ENCODE results near the gene GDF10. TPM values are rescaled to one million over a fixed set of nuclear protein-coding genes. Genes with fewer than 3 reads are reported as not detected.

The GDF10 gene, protein sequence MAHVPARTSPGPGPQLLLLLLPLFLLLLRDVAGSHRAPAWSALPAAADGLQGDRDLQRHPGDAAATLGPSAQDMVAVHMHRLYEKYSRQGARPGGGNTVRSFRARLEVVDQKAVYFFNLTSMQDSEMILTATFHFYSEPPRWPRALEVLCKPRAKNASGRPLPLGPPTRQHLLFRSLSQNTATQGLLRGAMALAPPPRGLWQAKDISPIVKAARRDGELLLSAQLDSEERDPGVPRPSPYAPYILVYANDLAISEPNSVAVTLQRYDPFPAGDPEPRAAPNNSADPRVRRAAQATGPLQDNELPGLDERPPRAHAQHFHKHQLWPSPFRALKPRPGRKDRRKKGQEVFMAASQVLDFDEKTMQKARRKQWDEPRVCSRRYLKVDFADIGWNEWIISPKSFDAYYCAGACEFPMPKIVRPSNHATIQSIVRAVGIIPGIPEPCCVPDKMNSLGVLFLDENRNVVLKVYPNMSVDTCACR
- polyA plus RNA-seq (2013, experiment 1 of 2), result 0.08 TPM
- 0.17 TPM for polyA plus RNA-seq (2013, experiment 2 of 2)

DNA sequence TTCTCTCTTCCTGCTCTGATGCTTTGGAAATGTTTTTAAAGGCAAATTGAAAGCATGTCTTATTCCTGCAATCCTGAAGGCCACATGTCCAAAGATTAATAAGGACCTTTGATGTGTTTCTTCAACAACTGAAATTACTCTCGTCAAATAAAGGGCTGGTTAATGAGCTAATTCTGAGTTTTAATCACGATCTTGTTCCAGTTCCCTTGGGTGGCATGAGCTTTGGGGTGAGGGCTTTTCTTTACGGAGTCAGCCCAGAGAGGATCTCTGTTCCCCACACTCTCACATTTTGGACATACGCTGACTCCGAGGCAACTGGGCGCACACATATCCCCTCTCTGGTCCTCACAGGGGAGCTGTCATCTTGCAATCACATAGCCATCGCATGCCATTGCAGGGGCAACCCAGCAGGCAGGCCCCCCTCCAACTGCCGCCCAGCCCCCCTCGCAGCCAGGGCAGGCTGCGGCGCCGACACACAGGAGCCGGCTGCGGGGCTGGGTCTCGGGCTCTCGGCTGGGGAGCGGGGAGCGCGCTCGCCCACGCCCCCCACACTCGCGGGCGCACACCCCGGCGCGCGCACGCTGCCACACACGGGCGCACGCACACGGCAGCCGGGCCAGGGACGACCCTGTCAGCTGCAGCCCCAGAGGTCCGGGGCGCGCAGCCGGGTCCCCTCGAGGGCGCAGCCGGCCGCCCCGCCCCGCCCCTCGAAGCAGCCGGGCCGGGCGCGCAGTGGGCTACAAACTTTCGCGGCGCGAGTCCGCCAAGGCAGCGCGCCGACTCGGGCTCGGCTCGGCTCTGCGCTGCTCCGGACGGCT lies at the start of gene GDF10:
Gene GDF10, plus strand, starts transcription at position 587 of the 818 bp plus-strand sequence. CDS start 455 bp downstream, outside the sequence.
- Histone ChIP-seq H4K5ac (ENCODE audit: low read length) (no peak within 1 kb of the TSS), H2BK5ac (ENCODE audit: low read length) (no peak within 1 kb of the TSS), H3K4me3 (ENCODE audit: low read length) (peak within 1 kb of the TSS; percentile 10), H3K9ac (ENCODE audit: low read length) (peak within 1 kb of the TSS; percentile 26), H4K8ac (ENCODE audit: low read depth, low read length) (no peak within 1 kb of the TSS), H2BK15ac (replicated peaks; ENCODE audit: low read depth) (no peak within 1 kb of the TSS), H3K27me3 (ENCODE audit: insufficient read depth, low read length, poor library complexity) (peaks cover 12% of the 10 kb centered on the region), H3K36me3 (ENCODE audit: control insufficient read depth, insufficient read depth, low read length) (no peaks in the 10 kb centered on the region), H3K27ac (ENCODE audit: low read depth, low read length) (no peak within 1 kb of the TSS), H3K4me1 (ENCODE audit: control insufficient read depth, low read depth, low read length) (no peaks in the 10 kb centered on the region), H3K79me2 (ENCODE audit: control insufficient read depth, insufficient read depth, low read length) (no peaks in the 10 kb centered on the region), H3K79me1 (ENCODE audit: low read length) (no peaks in the 10 kb centered on the region), H2AK5ac (ENCODE audit: low read length) (no peak within 1 kb of the TSS), H2BK120ac (ENCODE audit: low read depth, low read length) (no peak within 1 kb of the TSS), H3K23ac (ENCODE audit: low read length) (no peak within 1 kb of the TSS), H3K18ac (ENCODE audit: low read length) (no peak within 1 kb of the TSS), H3K4ac (ENCODE audit: low read depth, low read length) (no peak within 1 kb of the TSS), H3K56ac (ENCODE audit: low read length) (peak within 1 kb of the TSS; percentile 51), H3K4me2 (ENCODE audit: low read length) (peak within 1 kb of the TSS; percentile 60)
- no peak for DNase-seq
- no CpG with 5 or more reads among the region's 64 CpGs for WGBS (ENCODE audit: extremely low coverage, insufficient coverage, low lambda C conversion rate)

DNA sequence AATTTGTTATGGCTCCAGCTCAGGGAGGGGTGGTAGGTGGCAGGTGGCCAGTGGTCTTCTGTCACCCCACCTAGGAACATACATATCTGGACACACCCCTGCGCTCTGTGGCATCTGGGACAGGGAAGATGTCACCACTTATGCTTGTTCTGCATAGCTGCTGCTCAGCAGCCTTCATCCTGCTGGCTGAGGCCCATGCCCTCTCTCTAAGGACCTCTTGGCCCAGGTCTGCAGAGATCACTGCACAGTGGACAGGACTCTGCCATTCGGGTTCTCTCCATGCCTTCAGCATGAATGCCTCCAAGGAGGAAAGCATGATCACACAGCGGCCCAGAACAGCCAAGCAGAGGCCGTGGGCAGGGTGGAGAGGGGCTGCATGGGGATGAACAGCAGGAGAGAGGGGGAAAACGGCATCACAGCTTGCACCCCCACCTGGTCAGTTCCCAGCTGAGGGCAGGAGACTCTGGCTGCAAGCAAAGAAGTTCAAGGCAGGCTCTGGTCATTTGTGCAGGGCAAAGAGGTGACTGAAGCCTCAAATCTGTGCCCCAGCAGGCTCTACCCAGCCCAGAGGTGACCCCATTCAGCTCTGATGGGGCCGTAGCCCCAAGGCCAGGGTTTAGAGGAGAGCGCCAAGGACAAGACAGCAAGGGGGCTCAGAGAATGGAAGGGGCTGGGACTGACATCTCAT lies 47.8 kb upstream of the GDF10 start:
- no peak overlapping the region for H2AK5ac ChIP-seq (ENCODE audit: low read length)
- H3K23ac ChIP-seq (ENCODE audit: low read length), result no peak overlapping the region
- no peak overlapping the region for H2BK120ac ChIP-seq (ENCODE audit: low read depth, low read length)
- H3K18ac ChIP-seq (ENCODE audit: low read length), result no peak overlapping the region
- WGBS (ENCODE audit: extremely low coverage, insufficient coverage, low lambda C conversion rate), result no CpG with 5 or more reads among the region's 7 CpGs
- no peak overlapping the region for H3K56ac ChIP-seq (ENCODE audit: low read length)
- H3K4ac ChIP-seq (ENCODE audit: low read depth, low read length), result no peak overlapping the region
- H3K36me3 ChIP-seq (ENCODE audit: control insufficient read depth, insufficient read depth, low read length), result no peaks in the 10 kb centered on the region
- no peak overlapping the region for H3K4me3 ChIP-seq (ENCODE audit: low read length)
- DNase-seq, result no peak
- H3K79me1 ChIP-seq (ENCODE audit: low read length), result no peaks in the 10 kb centered on the region
- H3K79me2 ChIP-seq (ENCODE audit: control insufficient read depth, insufficient read depth, low read length), result no peaks in the 10 kb centered on the region
- no peak overlapping the region for H4K5ac ChIP-seq (ENCODE audit: low read length)
- H3K4me1 ChIP-seq (ENCODE audit: control insufficient read depth, low read depth, low read length), result no peaks in the 10 kb centered on the region
- H3K4me2 ChIP-seq (ENCODE audit: low read length), result no peak overlapping the region
- no peak overlapping the region for H3K27ac ChIP-seq (ENCODE audit: low read depth, low read length)
- H2BK5ac ChIP-seq (ENCODE audit: low read length), result no peak overlapping the region
- H3K27me3 ChIP-seq (ENCODE audit: insufficient read depth, low read length, poor library complexity), result no peaks in the 10 kb centered on the region
- no peak overlapping the region for H4K8ac ChIP-seq (ENCODE audit: low read depth, low read length)
- H2BK15ac ChIP-seq (replicated peaks; ENCODE audit: low read depth), result no peak overlapping the region
- H3K9ac ChIP-seq (ENCODE audit: low read length), result no peak overlapping the region

DNA sequence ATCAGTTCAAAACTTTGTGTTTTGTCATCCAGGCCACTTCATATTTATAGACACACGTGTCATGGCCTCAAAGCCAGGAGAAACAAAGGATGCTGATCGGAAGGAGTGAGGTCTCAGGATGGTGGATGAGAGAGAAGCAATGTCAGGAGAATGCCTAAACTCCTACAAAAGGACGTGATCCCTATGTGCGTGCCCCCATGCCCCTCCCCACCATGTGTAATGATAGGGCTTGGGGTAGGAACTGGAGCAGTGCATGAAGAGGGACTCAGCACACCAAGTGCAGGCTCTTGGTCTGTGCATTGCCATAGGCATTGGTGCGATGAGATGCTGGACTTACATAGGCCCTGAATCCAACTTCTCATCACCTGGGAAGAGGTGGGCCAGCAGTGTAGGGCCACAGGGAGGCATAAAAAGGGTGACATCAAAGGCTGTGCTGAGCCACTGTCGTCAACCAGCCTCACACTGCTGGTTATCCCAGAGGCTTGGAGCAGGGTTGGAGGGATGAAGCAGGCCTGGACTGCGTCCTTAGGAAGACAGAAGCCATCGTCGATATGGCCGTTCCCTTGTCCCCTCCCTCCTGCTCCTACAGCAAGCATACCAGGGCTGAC lies 46.9 kb upstream of the GDF10 start:
- no peak overlapping the region for H3K27ac ChIP-seq (ENCODE audit: low read depth, low read length)
- no peak overlapping the region for H2BK15ac ChIP-seq (replicated peaks; ENCODE audit: low read depth)
- no peaks in the 10 kb centered on the region for H3K79me1 ChIP-seq (ENCODE audit: low read length)
- no peak overlapping the region for H3K4me3 ChIP-seq (ENCODE audit: low read length)
- H3K9ac ChIP-seq (ENCODE audit: low read length), result no peak overlapping the region
- no peak overlapping the region for H2BK120ac ChIP-seq (ENCODE audit: low read depth, low read length)
- WGBS (ENCODE audit: extremely low coverage, insufficient coverage, low lambda C conversion rate), result no CpG with 5 or more reads among the region's 10 CpGs
- DNase-seq, result no peak
- H2AK5ac ChIP-seq (ENCODE audit: low read length), result no peak overlapping the region
- no peaks in the 10 kb centered on the region for H3K36me3 ChIP-seq (ENCODE audit: control insufficient read depth, insufficient read depth, low read length)
- no peak overlapping the region for H4K8ac ChIP-seq (ENCODE audit: low read depth, low read length)
- H3K18ac ChIP-seq (ENCODE audit: low read length), result no peak overlapping the region
- no peaks in the 10 kb centered on the region for H3K4me1 ChIP-seq (ENCODE audit: control insufficient read depth, low read depth, low read length)
- H3K4me2 ChIP-seq (ENCODE audit: low read length), result no peak overlapping the region
- no peak overlapping the region for H4K5ac ChIP-seq (ENCODE audit: low read length)
- H3K56ac ChIP-seq (ENCODE audit: low read length), result no peak overlapping the region
- no peaks in the 10 kb centered on the region for H3K27me3 ChIP-seq (ENCODE audit: insufficient read depth, low read length, poor library complexity)
- no peak overlapping the region for H3K23ac ChIP-seq (ENCODE audit: low read length)
- no peaks in the 10 kb centered on the region for H3K79me2 ChIP-seq (ENCODE audit: control insufficient read depth, insufficient read depth, low read length)
- no peak overlapping the region for H2BK5ac ChIP-seq (ENCODE audit: low read length)
- H3K4ac ChIP-seq (ENCODE audit: low read depth, low read length), result no peak overlapping the region

DNA sequence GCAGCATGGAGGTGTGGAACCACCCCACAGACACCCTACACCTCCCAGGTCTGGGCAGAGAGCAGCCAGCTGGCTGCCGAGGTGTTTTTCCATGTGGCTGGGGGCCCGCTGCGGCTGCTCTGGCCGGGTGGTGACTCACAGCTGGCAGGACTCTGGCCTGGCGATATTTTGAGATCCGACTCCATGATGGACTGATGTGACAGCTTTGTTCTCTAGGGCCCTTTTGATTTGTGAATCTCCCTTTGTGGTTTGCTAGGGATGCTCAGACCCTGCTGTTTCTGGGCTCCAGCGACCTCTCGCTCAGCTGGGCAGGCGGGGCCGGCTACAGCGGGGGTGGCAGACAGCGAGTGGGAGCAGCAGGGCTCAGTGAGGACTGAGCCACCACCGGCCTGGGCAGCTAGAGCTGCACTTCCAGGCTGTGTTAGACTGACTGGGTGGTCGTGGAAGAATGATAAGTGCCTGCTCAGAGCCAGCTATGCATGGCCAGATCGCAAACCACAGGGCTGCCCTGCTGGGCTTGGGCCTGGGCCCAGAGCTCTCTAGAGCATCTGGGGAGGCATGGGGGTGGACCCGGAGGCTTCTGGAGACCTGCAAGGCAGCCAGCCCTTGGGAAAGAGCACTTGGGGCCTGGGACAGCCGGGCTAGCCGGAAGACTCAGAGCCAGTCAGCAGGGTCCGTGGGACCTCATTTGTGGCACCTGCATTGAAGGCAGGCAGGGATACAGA lies 46.2 kb upstream of the GDF10 start:
- H3K9ac ChIP-seq (ENCODE audit: low read length), result no peak overlapping the region
- whole genome bisulfite sequencing (ENCODE audit: extremely low coverage, insufficient coverage, low lambda C conversion rate), result no CpG with 5 or more reads among the region's 19 CpGs
- no peak overlapping the region for H3K4me2 ChIP-seq (ENCODE audit: low read length)
- H2BK15ac ChIP-seq (replicated peaks; ENCODE audit: low read depth), result no peak overlapping the region
- no peak overlapping the region for H2BK120ac ChIP-seq (ENCODE audit: low read depth, low read length)
- H2BK5ac ChIP-seq (ENCODE audit: low read length), result no peak overlapping the region
- H2AK5ac ChIP-seq (ENCODE audit: low read length), result no peak overlapping the region
- no peak overlapping the region for H4K8ac ChIP-seq (ENCODE audit: low read depth, low read length)
- no peaks in the 10 kb centered on the region for H3K36me3 ChIP-seq (ENCODE audit: control insufficient read depth, insufficient read depth, low read length)
- H3K4me3 ChIP-seq (ENCODE audit: low read length), result no peak overlapping the region
- no peaks in the 10 kb centered on the region for H3K79me2 ChIP-seq (ENCODE audit: control insufficient read depth, insufficient read depth, low read length)
- H3K23ac ChIP-seq (ENCODE audit: low read length), result no peak overlapping the region
- no peaks in the 10 kb centered on the region for H3K4me1 ChIP-seq (ENCODE audit: control insufficient read depth, low read depth, low read length)
- no peak overlapping the region for H3K18ac ChIP-seq (ENCODE audit: low read length)
- H3K56ac ChIP-seq (ENCODE audit: low read length), result no peak overlapping the region
- DNase-seq, result peak; percentile 18
- no peak overlapping the region for H3K4ac ChIP-seq (ENCODE audit: low read depth, low read length)
- H4K5ac ChIP-seq (ENCODE audit: low read length), result no peak overlapping the region
- H3K79me1 ChIP-seq (ENCODE audit: low read length), result no peaks in the 10 kb centered on the region
- H3K27me3 ChIP-seq (ENCODE audit: insufficient read depth, low read length, poor library complexity), result no peaks in the 10 kb centered on the region
- H3K27ac ChIP-seq (ENCODE audit: low read depth, low read length), result no peak overlapping the region

DNA sequence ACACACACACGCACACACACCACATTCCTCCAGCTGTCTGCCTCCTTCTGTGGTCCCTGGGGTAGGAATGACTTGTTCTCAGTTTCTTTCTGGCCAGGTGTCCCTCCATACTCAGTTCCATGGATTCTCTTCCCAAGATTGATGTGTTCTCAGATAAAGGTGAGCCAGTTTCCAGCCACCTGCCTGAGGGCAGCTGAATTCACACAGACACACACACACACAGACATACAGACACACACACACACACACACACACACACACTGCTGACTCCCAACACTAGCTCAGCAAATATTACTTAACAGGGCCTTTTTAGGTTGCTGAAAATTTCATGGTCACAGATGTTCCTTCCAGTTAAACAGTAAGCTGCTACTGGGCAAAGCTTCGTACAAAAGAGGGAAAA lies 45.4 kb upstream of the GDF10 start:
- no peak overlapping the region for H3K23ac ChIP-seq (ENCODE audit: low read length)
- H3K36me3 ChIP-seq (ENCODE audit: control insufficient read depth, insufficient read depth, low read length), result no peaks in the 10 kb centered on the region
- no peak overlapping the region for H2AK5ac ChIP-seq (ENCODE audit: low read length)
- no peaks in the 10 kb centered on the region for H3K79me2 ChIP-seq (ENCODE audit: control insufficient read depth, insufficient read depth, low read length)
- H3K18ac ChIP-seq (ENCODE audit: low read length), result peak overlapping the region; percentile 3
- no peak overlapping the region for H3K4ac ChIP-seq (ENCODE audit: low read depth, low read length)
- H3K27ac ChIP-seq (ENCODE audit: low read depth, low read length), result no peak overlapping the region
- H3K79me1 ChIP-seq (ENCODE audit: low read length), result no peaks in the 10 kb centered on the region
- H2BK120ac ChIP-seq (ENCODE audit: low read depth, low read length), result no peak overlapping the region
- no peak overlapping the region for H4K5ac ChIP-seq (ENCODE audit: low read length)
- no peak for DNase-seq
- no peaks in the 10 kb centered on the region for H3K4me1 ChIP-seq (ENCODE audit: control insufficient read depth, low read depth, low read length)
- no peak overlapping the region for H2BK5ac ChIP-seq (ENCODE audit: low read length)
- no peak overlapping the region for H2BK15ac ChIP-seq (replicated peaks; ENCODE audit: low read depth)
- no peak overlapping the region for H3K4me3 ChIP-seq (ENCODE audit: low read length)
- no CpG with 5 or more reads among the region's 2 CpGs for WGBS (ENCODE audit: extremely low coverage, insufficient coverage, low lambda C conversion rate)
- no peak overlapping the region for H3K4me2 ChIP-seq (ENCODE audit: low read length)
- H4K8ac ChIP-seq (ENCODE audit: low read depth, low read length), result no peak overlapping the region
- no peaks in the 10 kb centered on the region for H3K27me3 ChIP-seq (ENCODE audit: insufficient read depth, low read length, poor library complexity)
- no peak overlapping the region for H3K9ac ChIP-seq (ENCODE audit: low read length)
- H3K56ac ChIP-seq (ENCODE audit: low read length), result no peak overlapping the region
